Measurements from ENCODE around the gene LTBP1. TPM values are rescaled to one million over a fixed set of nuclear protein-coding genes. Genes with fewer than 3 reads are reported as not detected.

Gene LTBP1
- total RNA-seq, 2 donors from 2014 or later = 25.9 to 99.8 TPM

GRCh38 chr2:33123216-33123615 lies 176.5 kb downstream of the LTBP1 start:
- TF ChIP-seq CTCF (IDR thresholded peaks at IDR 0.05) = no peak
- H3K27ac ChIP-seq = no peak overlapping the region
- no peak overlapping the region for H3K4me3 ChIP-seq
- no peaks in the 10 kb centered on the region for H3K36me3 ChIP-seq
- H3K27me3 ChIP-seq (replicated peaks; ENCODE audit: insufficient read depth) = no peaks in the 10 kb centered on the region
- intact Hi-C loops (cut with DNase I) = no loop called here
- DNase-seq (ENCODE audit: low spot score) = no peak
- no peaks in the 10 kb centered on the region for H3K9me3 ChIP-seq
- H3K4me1 ChIP-seq (replicated peaks) = no peaks in the 10 kb centered on the region

GRCh38 chr2:33126552-33126951 lies 179.8 kb downstream of the LTBP1 start:
- Histone ChIP-seq H3K4me3 (no peak overlapping the region), H3K36me3 (no peaks in the 10 kb centered on the region), H3K9me3 (no peaks in the 10 kb centered on the region), H3K4me1 (replicated peaks) (no peaks in the 10 kb centered on the region), H3K27ac (no peak overlapping the region), H3K27me3 (replicated peaks; ENCODE audit: insufficient read depth) (no peaks in the 10 kb centered on the region)
- TF ChIP-seq POLR2AphosphoS5 (IDR thresholded peaks at IDR 0.05) (no peak), CTCF (IDR thresholded peaks at IDR 0.05) (no peak), POLR2A (IDR thresholded peaks at IDR 0.05) (no peak)
- WGBS = 100% methylated on average over 1 of the region's 1 CpG
- intact Hi-C loops (cut with DNase I) = no loop called here
- DNase-seq (ENCODE audit: low spot score) = no peak

- no peak for TF ChIP-seq POLR2AphosphoS5 (IDR thresholded peaks at IDR 0.05)
- TF ChIP-seq CTCF (IDR thresholded peaks at IDR 0.05) = no peak
- no peak for TF ChIP-seq POLR2A (IDR thresholded peaks at IDR 0.05)
- WGBS = 32% methylated on average over 3 of the region's 3 CpGs
- H3K4me1 ChIP-seq (replicated peaks) = no peaks in the 10 kb centered on the region
- H3K36me3 ChIP-seq = no peaks in the 10 kb centered on the region
- no peak for DNase-seq (ENCODE audit: low spot score)
- no peak overlapping the region for H3K27ac ChIP-seq
- no peak overlapping the region for H3K4me3 ChIP-seq
- H3K27me3 ChIP-seq (replicated peaks; ENCODE audit: insufficient read depth) = no peaks in the 10 kb centered on the region
- no peaks in the 10 kb centered on the region for H3K9me3 ChIP-seq
- intact Hi-C loops (cut with DNase I) = no loop called here
These were observed 180.2 kb downstream of the LTBP1 start for GRCh38 chr2:33126958-33127357.

- H3K4me1 ChIP-seq (replicated peaks) = no peaks in the 10 kb centered on the region
- no peaks in the 10 kb centered on the region for H3K27me3 ChIP-seq (replicated peaks; ENCODE audit: insufficient read depth)
- TF ChIP-seq CTCF (IDR thresholded peaks at IDR 0.05) (no peak), POLR2AphosphoS5 (IDR thresholded peaks at IDR 0.05) (no peak), POLR2A (IDR thresholded peaks at IDR 0.05) (no peak)
- H3K9me3 ChIP-seq = no peaks in the 10 kb centered on the region
- intact Hi-C loops (cut with DNase I) = loop anchor here (10.0 kb wide), 1 partner anchor 95 kb away; no protein-coding TSS in a partner anchor
- DNase-seq (ENCODE audit: low spot score) = no peak
- H3K36me3 ChIP-seq = no peaks in the 10 kb centered on the region
- 87% methylated on average over 7 of the region's 7 CpGs for WGBS
- H3K4me3 ChIP-seq = no peak overlapping the region
- no peak overlapping the region for H3K27ac ChIP-seq
These were observed 182.7 kb downstream of the LTBP1 start for GRCh38 chr2:33129263-33130053.

GRCh38 chr2:33130054-33130447 lies 183.3 kb downstream of the LTBP1 start:
- 79% methylated on average over 7 of the region's 7 CpGs for WGBS
- Histone ChIP-seq H3K4me3 (no peak overlapping the region), H3K4me1 (replicated peaks) (no peaks in the 10 kb centered on the region), H3K27ac (no peak overlapping the region), H3K9me3 (no peaks in the 10 kb centered on the region), H3K27me3 (replicated peaks; ENCODE audit: insufficient read depth) (no peaks in the 10 kb centered on the region), H3K36me3 (no peaks in the 10 kb centered on the region)
- intact Hi-C loops (cut with DNase I) = loop anchor here (10.0 kb wide), 1 partner anchor 95 kb away; no protein-coding TSS in a partner anchor
- no peak for DNase-seq (ENCODE audit: low spot score)
- TF ChIP-seq CTCF (IDR thresholded peaks at IDR 0.05) = no peak
